IPS-18c (cell line): ENCODE measurements around the gene ZBTB12.
A peak's percentile ranks its signal among the peaks of the same experiment; 100 is the strongest.
"Not testable (repeated sequence)": the region's sequence is repeated elsewhere in the genome, so short reads cannot be mapped to it uniquely, and the experiment has no call there.

Experiments
- H3K4me3 ChIP-seq: 2 replicates; pipeline ENCODE4 v1.7.0; 2013; ENCODE audit warnings: low read depth, mild to moderate bottlenecking, low read length, moderate library complexity; ENCODE audit not compliant: insufficient read depth
- H3K9me3 ChIP-seq: one replicate; pipeline ENCODE4 v1.6.1; 2013; ENCODE audit warnings: mild to moderate bottlenecking, low read length, moderate library complexity; ENCODE audit not compliant: control insufficient read depth, insufficient read depth

Gene ZBTB12

GRCh38 chr6:31901953-31902643, at the start of gene ZBTB12:
ZBTB12 (minus strand) TSS chr6:31902086; CDS start chr6:31901305, 781 bp downstream.
- Histone ChIP-seq H3K4me3 (peak within 1 kb of the TSS; percentile 64), H3K9me3 (no peaks in the 10 kb centered on the region)

GRCh38 chr6:31949926-31950548, 48.2 kb upstream of the ZBTB12 start:
- H3K4me3 ChIP-seq: no peak overlapping the region
- no peaks in the 10 kb centered on the region for H3K9me3 ChIP-seq

- no peak overlapping the region for H3K4me3 ChIP-seq
- no peaks in the 10 kb centered on the region for H3K9me3 ChIP-seq
These were observed 47.0 kb upstream of the ZBTB12 start for GRCh38 chr6:31948753-31949413.

- H3K9me3 ChIP-seq: no peaks in the 10 kb centered on the region
- no peak overlapping the region for H3K4me3 ChIP-seq
These were observed 46.4 kb upstream of the ZBTB12 start for GRCh38 chr6:31948306-31948705.

GRCh38 chr6:31947864-31948263, 46.0 kb upstream of the ZBTB12 start:
- H3K9me3 ChIP-seq: no peaks in the 10 kb centered on the region

GRCh38 chr6:31947070-31947675, 45.3 kb upstream of the ZBTB12 start:
- Histone ChIP-seq H3K4me3 (no peak overlapping the region), H3K9me3 (no peaks in the 10 kb centered on the region)

More at GRCh38 chr6:31947864-31948263, 46.0 kb upstream of the ZBTB12 start:
- no peak overlapping the region for H3K4me3 ChIP-seq

GRCh38 chr6:31946370-31946885, 44.5 kb upstream of the ZBTB12 start:
- H3K4me3 ChIP-seq: no peak overlapping the region
- no peaks in the 10 kb centered on the region for H3K9me3 ChIP-seq

- Histone ChIP-seq H3K4me3 (no peak within 1 kb of the TSS), H3K9me3 (no peaks in the 10 kb centered on the region)
These were observed 43.9 kb upstream of the ZBTB12 start, which contains the start of gene CFB for GRCh38 chr6:31945507-31946369. CFB (plus strand) TSS chr6:31946095; CDS start chr6:31946222, 127 bp downstream.

GRCh38 chr6:31945154-31945506, 43.2 kb upstream of the ZBTB12 start:
- Histone ChIP-seq H3K9me3 (no peaks in the 10 kb centered on the region), H3K4me3 (no peak overlapping the region)

GRCh38 chr6:31943742-31944141, 41.9 kb upstream of the ZBTB12 start:
- H3K4me3 ChIP-seq: no peak overlapping the region
- no peaks in the 10 kb centered on the region for H3K9me3 ChIP-seq

GRCh38 chr6:31940256-31940664, 38.4 kb upstream of the ZBTB12 start:
- H3K4me3 ChIP-seq: no peak overlapping the region
- no peaks in the 10 kb centered on the region for H3K9me3 ChIP-seq

- no peaks in the 10 kb centered on the region for H3K9me3 ChIP-seq
- no peak overlapping the region for H3K4me3 ChIP-seq
These were observed 33.9 kb upstream of the ZBTB12 start for GRCh38 chr6:31935823-31936222.

- no peak overlapping the region for H3K4me3 ChIP-seq
- H3K9me3 ChIP-seq: no peaks in the 10 kb centered on the region
These were observed 33.1 kb upstream of the ZBTB12 start for GRCh38 chr6:31935021-31935420.

- no peaks in the 10 kb centered on the region for H3K9me3 ChIP-seq
These were observed 31.7 kb upstream of the ZBTB12 start for GRCh38 chr6:31933537-31933936.

GRCh38 chr6:31932137-31932536, 30.3 kb upstream of the ZBTB12 start:
- H3K9me3 ChIP-seq, H3K4me3 ChIP-seq: not testable (repeated sequence)

More at GRCh38 chr6:31933537-31933936, 31.7 kb upstream of the ZBTB12 start:
- no peak overlapping the region for H3K4me3 ChIP-seq

- H3K4me3 ChIP-seq: no peak overlapping the region
These were observed 29.1 kb upstream of the ZBTB12 start for GRCh38 chr6:31930962-31931361.

GRCh38 chr6:31928672-31928939, 26.7 kb upstream of the ZBTB12 start:
- H3K9me3 ChIP-seq: no peaks in the 10 kb centered on the region

More at GRCh38 chr6:31930962-31931361, 29.1 kb upstream of the ZBTB12 start:
- no peaks in the 10 kb centered on the region for H3K9me3 ChIP-seq

More at GRCh38 chr6:31928672-31928939, 26.7 kb upstream of the ZBTB12 start:
- no peak overlapping the region for H3K4me3 ChIP-seq
